GM12878 (cell line): ENCODE measurements around the gene CDKN1B. TPM values are rescaled to one million over a fixed set of nuclear protein-coding genes. Genes with fewer than 3 reads are reported as not detected.

Experiments used
- ASH2L ChIP-seq: fragments of 300-600, 200-600 bp; sonication (generic); IDR thresholded peaks from 2 replicates; pipeline ENCODE4 v1.6.1; 2017; ENCODE audit warnings: low read depth, mild to moderate bottlenecking, borderline replicate concordance
- GATAD2B ChIP-seq: fragments of 450-650 bp; conservative IDR thresholded peaks from 2 replicates; pipeline ENCODE4 v1.6.1; 2017; ENCODE audit warnings: low read depth, mild to moderate bottlenecking, moderate library complexity
- KLF5 ChIP-seq: fragments of 450-650 bp; IDR thresholded peaks from 2 replicates; pipeline ENCODE4 v1.6.1; 2014; ENCODE audit warnings: mild to moderate bottlenecking; ENCODE audit not compliant: partially characterized antibody
- RBBP5 ChIP-seq: fragments of 200-600 bp; sonication (generic); conservative IDR thresholded peaks from 2 replicates; pipeline ENCODE4 v1.6.1; 2016
- SMC3 ChIP-seq: IDR thresholded peaks from 2 replicates; pipeline ENCODE4 v1.6.1; 2011; ENCODE audit warnings: low read length, improper control_type of control experiment, borderline replicate concordance
- TCF7 ChIP-seq: IDR thresholded peaks from 2 replicates; pipeline ENCODE4 v1.6.1; 2014; ENCODE audit warnings: antibody characterized with exemption, borderline replicate concordance
- polyA plus RNA-seq, 11 experiments: library from polyadenylated mRNA; depleted of rRNA in 4 of 11; unstranded in 6 of 11; stranded (reverse) in 5 of 11; fragments of >200 nt; fragmentation: Nextera tagmentation in 4 of 11; fragmentation: Illumina TruSeq in 1 of 11; extraction: Ambion mirVana in 4 of 11; extraction: Trizol in 1 of 11; gene quantifications; 1 replicate in 1 of 11; 2 replicates in 10 of 11; pipeline versions ENCODE4 v1.2.1 to v1.2.3, GENCODE V29; 2011 to 2016; ENCODE audit warnings: inconsistent platforms in 2 of 11, missing spikeins in 2 of 11, low read depth in 1 of 11
- total RNA-seq, 4 experiments: library from RNA; depleted of rRNA in 3 of 4; stranded (reverse); fragments of >200 nt in 3 of 4; fragmentation: Illumina TruSeq in 1 of 4; extraction: Trizol in 1 of 4; gene quantifications; 2 replicates each; pipeline versions ENCODE4 v1.2.1 to v1.2.3, GENCODE V29; 2013 to 2021
- TF ChIP-seq, protein P1 (sequence below): fragments of 450-650 bp; IDR thresholded peaks from 2 replicates; pipeline ENCODE4 v1.6.1; 2018; ENCODE audit warnings: borderline replicate concordance, mild to moderate bottlenecking; ENCODE audit not compliant: partially characterized antibody
- TF ChIP-seq, protein P2 (sequence below): fragments of 450-650 bp; IDR thresholded peaks from 2 replicates; pipeline ENCODE4 v1.6.1; 2016; ENCODE audit warnings: mild to moderate bottlenecking, moderate library complexity, borderline replicate concordance

Gene CDKN1B
- total and polyA plus RNA-seq, 10 of the 15 experiments (the other 5 are each of a cell fraction or from before 2014, with no cell fraction given): 4.2 to 39.1 (median 23.1) TPM

- TF ChIP-seq, protein P1, sequence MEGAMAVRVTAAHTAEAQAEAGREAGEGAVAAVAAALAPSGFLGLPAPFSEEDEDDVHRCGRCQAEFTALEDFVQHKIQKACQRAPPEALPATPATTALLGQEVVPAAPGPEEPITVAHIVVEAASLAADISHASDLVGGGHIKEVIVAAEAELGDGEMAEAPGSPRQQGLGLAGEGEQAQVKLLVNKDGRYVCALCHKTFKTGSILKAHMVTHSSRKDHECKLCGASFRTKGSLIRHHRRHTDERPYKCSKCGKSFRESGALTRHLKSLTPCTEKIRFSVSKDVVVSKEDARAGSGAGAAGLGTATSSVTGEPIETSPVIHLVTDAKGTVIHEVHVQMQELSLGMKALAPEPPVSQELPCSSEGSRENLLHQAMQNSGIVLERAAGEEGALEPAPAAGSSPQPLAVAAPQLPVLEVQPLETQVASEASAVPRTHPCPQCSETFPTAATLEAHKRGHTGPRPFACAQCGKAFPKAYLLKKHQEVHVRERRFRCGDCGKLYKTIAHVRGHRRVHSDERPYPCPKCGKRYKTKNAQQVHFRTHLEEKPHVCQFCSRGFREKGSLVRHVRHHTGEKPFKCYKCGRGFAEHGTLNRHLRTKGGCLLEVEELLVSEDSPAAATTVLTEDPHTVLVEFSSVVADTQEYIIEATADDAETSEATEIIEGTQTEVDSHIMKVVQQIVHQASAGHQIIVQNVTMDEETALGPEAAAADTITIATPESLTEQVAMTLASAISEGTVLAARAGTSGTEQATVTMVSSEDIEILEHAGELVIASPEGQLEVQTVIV: no peak
- TF ChIP-seq KLF5 (no peak), ASH2L (peak; percentile 93; the same call in 1 of the 2 replicates), SMC3 (no peak; the same call in 1 of the 2 replicates), TCF7 (no peak), GATAD2B (peak; percentile 65), RBBP5 (peak; percentile 87; the same call in 1 of the 2 replicates)
- TF ChIP-seq, protein P2, sequence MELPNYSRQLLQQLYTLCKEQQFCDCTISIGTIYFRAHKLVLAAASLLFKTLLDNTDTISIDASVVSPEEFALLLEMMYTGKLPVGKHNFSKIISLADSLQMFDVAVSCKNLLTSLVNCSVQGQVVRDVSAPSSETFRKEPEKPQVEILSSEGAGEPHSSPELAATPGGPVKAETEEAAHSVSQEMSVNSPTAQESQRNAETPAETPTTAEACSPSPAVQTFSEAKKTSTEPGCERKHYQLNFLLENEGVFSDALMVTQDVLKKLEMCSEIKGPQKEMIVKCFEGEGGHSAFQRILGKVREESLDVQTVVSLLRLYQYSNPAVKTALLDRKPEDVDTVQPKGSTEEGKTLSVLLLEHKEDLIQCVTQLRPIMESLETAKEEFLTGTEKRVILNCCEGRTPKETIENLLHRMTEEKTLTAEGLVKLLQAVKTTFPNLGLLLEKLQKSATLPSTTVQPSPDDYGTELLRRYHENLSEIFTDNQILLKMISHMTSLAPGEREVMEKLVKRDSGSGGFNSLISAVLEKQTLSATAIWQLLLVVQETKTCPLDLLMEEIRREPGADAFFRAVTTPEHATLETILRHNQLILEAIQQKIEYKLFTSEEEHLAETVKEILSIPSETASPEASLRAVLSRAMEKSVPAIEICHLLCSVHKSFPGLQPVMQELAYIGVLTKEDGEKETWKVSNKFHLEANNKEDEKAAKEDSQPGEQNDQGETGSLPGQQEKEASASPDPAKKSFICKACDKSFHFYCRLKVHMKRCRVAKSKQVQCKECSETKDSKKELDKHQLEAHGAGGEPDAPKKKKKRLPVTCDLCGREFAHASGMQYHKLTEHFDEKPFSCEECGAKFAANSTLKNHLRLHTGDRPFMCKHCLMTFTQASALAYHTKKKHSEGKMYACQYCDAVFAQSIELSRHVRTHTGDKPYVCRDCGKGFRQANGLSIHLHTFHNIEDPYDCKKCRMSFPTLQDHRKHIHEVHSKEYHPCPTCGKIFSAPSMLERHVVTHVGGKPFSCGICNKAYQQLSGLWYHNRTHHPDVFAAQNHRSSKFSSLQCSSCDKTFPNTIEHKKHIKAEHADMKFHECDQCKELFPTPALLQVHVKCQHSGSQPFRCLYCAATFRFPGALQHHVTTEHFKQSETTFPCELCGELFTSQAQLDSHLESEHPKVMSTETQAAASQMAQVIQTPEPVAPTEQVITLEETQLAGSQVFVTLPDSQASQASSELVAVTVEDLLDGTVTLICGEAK: no peak
Measured at GRCh38 chr12:12696562-12697383, 20.4 kb upstream of the CDKN1B start (continued).
